Kidney capillary endothelial cell (primary cell): ENCODE results near the gene WDR36.

Source experiments
- DNase-seq: peaks from one replicate; pipeline ENCODE4 v3.0.0-alpha.2; 2018; ENCODE audit warnings: low spot score

WDR36 gene

DNA sequence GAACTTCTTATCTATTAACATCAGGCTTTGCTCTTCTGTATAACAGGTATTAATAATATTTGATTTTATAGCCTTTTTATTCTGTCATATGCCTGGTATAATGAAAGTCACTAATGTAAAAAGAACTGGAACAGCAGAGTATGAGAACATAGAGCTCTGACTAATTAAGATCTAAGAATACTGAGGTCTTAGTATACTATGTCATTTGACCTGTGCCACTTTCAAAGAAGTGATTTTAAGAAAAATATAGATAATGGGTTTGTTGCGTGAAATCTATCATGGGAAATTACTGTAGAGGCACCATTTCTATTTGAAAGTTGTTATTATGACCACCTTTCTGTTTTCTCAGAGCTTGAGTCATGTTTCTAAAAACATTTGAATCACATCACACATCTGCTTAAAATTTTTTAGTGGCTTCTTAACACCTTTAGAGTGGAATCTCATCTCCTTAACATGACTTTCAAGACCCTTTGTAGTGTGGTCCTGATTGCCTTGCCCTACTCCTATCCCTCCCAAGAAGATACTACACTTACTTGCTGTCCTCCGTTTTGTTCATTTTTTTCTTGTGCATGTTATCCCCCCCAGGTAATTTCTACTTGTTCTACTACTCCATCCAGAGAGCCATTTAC lies 14.3 kb downstream of the WDR36 start:
- DNase-seq: no peak

DNA sequence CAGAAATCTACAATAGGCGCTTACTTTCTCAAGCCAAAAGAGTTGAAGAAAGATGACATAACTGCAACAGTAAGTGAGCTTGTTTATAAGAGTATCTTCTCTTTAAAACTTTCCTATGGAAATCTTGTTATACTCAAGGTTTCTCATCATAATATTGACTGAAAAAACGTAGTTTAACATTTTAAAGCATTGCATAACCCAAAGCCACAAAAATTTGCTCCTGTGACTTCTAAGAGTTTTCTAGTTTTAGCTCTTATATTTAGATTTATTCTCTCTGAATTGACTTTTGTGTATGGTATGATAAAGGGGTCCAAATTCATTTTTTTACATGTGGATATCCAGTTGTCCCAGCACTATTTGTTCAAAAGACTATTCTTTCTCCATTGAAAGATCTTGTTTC lies 15.2 kb downstream of the WDR36 start:
- no peak for DNase-seq

DNA sequence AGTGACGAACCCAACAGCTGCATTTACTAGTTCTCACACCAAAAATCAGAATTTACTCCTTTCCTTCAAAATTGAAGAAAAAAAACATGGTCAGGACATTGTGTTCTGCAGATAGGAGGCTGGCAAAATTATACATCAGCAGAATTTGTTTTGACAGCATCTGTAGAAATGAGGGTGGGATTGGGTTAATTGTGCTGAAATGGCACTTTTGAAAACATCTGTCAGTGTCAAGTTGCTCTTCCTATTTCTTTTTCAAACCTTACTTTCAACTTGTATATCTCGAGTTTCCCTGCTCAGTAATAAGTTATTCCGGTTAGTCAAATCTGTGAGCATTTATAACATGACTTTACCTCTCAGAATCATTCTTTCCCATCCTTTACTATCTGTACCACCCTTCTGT lies 19.8 kb downstream of the WDR36 start:
- no peak for DNase-seq

DNA sequence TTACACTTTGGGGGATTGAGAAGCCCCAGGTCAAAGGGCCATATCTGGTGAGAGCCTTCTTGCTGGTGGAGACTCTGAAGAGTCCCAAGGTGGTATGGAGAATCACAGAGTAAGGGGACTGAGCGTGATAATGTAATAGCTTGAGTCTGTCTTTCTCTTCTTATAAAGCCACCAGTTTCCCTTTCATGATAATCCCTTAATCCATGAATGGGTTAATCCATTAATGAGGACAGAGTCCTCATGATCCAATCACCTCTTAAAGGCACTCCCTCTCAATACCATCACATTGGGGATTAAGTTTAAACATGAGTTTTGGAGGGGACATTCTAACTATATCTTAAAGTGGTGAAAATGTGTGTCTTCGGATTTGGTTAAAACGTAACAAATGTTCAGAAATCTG lies 21.5 kb downstream of the WDR36 start:
- no peak for DNase-seq

DNA sequence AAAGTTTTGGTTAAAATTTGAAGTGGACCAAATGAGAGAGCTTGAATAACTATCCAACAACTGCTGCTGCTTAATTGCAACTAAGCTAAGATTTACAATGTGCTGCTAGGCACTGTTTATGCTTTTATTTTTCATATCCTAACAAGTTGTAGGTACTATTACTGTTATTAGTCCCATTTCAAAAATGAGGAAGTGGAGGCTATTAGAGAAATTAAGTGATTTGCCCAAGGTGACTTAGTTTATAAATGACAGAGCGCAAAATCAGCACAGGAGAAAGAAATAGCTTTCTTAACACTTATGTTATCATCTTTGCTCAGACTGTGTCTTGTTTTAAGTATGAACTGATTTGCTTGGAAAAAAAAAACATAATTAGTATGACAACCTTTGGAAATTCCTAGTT lies 23.1 kb downstream of the WDR36 start:
- DNase-seq: no peak

DNA sequence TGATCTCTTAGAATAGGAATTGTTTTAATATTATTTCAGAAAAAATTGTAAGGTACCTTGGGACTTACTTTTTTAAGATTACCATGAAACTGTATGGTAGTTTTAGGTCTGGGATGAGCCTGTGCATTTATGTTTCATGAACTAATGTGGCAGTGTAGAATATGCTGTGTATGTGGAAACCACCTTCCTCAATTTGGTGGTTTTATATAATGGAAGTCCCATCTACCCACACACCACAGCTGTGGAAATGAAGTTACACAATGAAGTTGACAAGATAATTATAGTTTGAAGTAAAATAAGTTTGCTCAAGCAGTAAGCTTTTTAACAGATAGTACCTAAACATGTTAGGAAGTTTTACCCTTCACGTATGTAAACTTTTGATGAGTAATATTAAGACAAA lies 24.4 kb downstream of the WDR36 start:
- DNase-seq: no peak

DNA sequence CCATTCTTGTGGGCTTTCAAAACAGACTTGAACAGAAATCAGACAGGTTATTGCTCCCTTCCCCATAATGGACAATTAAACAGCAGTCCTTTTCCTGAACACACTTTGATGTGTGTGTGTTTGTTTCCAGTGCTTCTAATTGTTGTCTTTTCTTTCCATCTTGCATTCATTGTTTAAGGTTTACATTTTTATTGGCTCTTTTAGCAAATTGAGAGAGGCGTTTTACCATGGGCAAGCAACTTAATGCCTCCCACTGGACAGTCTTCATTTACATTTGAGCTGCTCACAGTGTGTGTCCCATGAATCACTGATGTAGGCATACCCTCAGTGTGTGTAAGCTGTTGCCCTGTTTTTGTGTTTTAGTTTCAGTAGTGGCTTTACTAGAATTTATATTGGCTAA lies 25.0 kb downstream of the WDR36 start:
- no peak for DNase-seq

DNA sequence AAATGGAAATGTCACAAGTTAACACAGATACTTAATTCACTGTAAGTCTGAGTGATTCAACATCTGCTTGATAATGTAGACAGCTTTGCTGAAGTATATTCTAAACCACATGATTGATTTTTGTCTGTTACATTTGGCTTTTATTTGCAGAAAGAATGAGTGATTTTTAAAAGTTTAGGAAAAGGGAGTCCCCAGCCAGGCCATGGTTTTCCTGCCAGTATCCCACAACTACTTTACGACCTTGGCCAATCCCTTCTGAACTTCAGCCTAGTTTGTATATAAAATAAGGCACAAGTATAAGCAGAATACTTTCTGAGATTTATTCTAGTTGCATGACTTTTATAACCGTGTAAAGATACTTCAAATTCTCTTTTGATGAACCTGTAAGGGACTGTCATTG lies 27.1 kb downstream of the WDR36 start:
- no peak for DNase-seq

DNA sequence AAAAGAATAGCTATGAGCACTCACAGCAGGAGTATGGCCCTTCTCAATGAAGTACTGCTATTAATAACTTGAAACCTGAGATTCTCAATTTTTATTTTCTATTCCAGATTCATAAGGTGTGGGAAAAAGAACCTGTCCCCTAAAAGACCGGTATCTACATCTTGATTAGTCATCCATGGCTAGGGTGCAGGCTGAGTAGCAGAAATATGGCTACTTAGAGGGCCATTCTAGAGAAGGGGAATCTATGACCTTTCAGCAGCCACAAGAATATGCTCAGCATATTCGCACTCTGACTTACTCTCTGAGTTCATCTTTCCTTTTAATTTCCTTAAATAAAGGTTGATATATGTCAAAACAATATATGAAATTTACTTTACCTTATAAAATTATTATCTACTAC lies 27.7 kb downstream of the WDR36 start:
- no peak for DNase-seq

DNA sequence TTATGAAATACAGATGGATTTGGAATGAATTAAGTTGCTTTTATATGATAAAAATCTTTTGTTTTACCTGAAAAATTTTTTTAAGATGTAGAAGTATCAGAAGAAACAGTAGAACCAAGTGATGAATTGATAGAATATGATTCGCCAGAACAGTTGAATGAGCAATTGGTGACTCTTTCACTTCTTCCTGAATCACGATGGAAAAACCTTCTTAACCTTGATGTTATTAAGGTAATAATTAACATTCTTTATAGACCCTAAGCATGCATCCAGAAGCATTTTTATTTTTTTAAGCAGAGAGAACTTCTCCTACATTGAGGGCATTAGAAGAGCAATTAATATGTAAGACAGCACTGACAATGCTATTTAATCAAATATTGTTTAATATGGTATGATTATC lies 28.8 kb downstream of the WDR36 start:
- no peak for DNase-seq

DNA sequence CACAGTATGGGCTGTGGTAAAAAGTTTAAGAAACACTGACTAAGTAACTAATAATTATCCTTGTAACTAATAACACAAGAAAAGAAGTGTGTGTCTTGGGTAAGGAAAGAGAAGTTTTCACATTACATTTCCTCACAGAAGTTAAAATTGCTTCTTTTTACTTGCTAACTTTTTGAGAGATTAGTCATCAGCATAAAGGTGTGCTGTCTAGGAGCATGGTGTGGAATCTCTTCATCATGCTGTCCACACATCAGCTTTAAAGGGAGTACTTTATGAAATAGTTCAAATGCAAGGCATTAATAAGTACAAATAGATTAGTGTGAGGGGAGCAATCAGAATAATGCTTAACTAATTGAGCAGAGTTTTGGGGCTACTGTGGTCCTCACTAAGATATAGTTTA lies 29.8 kb downstream of the WDR36 start:
- DNase-seq: no peak

DNA sequence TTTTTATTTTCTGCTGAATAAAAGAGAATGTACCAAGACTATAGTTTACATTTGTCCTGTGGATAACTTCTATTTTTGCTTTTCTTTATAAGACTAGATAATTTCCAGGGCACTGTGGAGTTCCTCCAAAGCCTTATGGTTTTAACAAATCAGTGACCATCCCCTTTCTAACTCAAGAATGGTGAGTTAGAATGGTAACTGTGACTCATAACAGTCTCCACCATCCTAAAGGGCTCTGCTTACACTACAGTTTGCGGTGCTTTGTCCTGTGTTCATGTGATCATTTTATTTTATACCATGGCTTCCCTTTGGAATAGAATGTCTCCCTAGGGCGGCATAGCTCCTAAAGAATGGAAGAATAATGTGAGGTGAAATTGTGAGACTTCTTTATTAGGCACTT lies 30.2 kb downstream of the WDR36 start:
- no peak for DNase-seq

DNA sequence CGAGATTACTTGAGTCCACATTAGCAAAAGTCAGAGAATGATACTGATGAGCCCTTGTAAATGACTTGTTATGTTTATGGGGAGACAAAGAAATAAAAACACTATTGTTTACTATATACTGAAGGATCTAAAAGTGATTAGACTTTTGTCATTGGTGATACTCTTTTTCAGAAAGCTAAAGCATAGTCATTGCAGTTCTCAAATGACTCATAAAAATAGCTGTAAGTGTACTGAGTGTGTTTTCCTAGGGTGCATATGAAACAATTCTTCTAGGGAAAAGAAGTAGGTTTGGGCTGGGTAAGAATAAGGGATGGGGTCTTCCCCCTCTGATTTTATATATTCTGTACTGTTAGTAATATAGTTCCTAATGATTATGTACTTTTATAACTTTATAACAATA lies 32.6 kb downstream of the WDR36 start:
- no peak for DNase-seq

DNA sequence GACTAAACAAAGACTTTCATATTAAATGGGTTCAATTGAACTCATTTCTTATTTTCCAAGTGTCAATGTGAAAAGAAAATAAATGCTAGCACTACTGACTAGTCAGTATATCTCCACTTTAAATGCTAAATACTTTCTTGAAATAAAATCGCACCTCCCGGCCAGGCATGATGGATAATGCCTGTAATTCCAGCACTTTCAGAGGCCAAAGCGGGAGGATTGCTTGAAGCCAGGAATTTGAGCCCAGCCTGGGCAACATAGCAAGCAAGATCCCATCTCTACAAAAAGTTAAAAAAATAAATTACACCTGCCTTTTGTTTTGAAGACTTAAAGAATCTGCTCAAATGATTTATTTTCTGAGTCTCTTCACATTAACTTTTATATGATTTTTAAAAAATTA lies 34.7 kb downstream of the WDR36 start:
- no peak for DNase-seq

DNA sequence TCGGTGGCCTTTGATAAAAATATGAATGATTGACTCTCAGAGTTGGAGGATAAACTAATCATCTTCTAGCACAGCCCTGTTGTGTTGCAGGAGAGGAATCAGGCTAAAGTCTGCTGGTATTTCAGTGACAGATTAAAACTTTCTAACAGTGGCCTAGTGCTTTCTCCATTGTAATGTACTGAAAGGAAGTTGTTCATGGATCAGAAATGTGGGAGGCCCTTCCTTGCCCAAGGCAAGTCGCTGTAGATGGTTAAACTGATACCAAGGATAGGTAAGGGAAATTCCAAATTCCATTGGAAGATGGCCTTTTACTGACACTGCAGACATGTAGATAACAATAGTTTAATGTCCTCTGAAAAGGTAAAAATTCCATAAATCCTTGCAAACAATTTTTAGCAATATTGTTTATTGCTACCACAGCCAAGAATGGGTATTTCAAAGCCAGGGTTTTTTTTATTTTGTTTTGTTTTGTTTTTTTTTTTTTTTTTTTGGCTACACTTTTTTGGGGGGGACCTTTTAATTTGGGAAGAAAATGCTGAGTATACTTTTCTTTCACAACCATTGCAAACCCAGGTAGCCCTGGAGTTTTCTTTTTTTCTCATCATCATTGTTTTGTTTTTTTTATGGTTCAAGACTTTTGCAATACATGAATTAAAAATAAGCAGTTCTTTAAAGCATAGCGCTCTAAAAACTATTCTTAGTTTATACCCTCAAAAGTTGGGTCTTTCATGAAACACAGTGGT lies 35.5 kb downstream of the WDR36 start:
- DNase-seq: peak; percentile 38

DNA sequence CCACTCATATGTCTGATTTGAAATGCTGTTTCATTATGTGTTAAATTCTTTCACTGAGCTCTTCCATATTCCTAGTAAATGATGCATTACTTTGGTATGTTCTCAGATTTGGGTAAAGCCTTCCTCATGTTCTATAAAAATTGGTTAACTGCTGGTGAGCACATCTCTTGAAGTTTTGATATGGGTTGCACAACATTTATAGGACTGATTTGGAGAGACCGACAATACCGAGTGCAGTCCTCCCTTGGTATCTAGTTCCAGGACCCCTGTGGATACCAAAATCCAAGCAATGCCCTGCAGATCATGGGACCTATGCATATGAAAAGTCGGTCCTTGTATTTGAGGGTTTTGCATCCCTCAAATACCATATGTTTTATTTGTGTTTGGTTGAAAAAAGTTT lies 37.8 kb downstream of the WDR36 start:
- DNase-seq: no peak

DNA sequence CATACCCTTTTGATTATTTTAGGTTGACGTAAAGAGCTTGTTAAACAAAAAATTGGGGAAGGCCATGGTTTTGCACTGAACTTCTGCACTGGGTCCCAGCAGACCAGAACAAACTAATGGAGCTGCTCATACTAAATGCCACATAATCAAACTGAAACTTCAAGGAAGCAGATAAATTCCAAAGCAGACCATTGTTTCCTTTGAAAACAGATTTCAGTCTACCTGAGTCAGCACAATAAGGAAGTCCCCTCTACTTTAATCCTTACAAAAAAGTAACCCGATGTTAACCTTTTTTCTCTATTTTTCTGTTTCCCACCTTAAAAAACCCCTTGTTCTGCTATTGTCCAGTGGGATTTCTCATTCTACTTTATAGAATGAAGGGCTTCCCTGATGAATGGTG lies 39.2 kb downstream of the WDR36 start:
- peak; percentile 42 for DNase-seq

DNA sequence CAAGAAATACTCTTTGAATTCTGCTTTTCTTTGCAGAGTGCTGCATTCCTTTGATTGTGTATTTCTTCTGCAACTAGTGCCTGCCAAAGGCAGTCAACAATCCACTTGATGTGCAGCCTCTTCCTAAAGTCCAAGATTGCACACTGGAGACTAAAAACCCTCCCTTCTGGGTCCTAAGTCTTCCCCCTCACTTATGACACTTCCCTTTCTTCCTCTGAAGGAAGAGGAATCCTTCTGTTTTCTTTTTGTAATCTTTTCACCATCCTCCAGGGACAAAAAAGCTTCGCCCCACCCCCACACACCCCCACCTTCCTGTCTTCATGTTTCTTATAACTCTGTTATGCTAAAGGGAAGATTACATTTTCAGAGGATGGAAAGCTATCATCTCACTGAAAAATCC lies 39.9 kb downstream of the WDR36 start:
- DNase-seq: no peak

DNA sequence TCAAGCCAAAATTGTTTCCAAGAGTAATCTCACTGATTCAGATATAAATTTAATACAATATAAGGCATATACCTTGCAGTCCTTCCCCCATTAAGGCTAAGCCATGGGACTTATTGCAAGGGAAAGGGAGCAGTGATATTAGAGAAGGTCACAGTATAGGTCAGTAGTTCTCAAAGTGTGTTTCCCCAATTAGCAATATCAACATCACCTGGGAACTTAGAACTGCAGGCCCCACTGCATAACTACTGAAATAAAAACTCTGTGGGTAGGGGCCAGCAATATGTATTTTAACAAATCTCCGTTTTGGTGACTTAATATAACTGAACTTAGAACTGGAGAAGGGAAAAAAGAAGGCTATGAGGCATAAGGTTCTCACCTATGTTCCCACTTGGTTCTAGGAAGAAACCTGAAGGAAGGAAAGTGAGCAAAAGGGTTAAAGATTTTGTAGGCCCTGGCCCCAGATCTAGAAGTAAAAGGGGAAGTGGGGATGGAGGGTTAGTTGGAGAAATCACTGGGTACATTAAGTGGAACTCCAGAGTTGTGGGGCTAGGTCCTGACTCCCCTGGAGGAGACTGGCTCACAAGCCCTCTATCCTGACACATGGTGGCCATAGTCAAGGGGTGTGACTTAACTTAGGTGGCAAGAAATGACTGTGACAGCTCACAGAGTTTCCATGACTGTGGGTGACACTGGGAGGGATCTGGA lies 40.7 kb downstream of the WDR36 start:
- no peak for DNase-seq

DNA sequence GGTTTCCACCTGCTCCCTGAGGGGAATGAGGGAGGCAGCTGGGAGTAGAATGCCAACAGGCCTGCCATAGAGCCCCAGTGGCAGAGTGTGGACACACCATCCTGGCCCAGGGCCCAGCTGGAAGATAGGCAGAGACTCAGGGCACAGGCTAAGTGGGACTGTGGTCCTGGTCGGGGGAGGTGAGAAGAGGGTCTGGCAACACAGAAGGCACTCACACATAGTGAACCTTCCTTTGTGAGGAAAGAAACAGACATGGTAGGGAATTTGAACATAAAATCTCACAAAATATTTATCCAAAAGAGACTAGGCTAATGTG lies 41.2 kb downstream of the WDR36 start:
- DNase-seq: no peak

DNA sequence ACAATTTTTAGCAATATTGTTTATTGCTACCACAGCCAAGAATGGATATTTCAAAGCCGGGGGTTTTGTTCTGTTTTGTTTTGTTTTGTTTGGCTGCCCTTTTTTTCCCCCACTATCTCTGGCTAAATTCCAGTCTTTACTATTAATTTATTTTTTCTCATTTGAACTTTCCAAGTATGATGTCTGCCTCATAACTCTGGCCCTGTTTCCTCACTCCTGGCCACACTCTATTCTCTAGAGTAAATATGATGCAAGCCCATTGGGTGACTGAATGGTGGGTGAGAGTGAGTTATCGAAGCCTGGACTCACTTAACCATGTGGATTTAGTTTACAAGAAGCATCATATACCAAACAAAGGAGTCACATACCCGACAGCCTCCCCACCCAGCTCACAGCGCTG lies 41.9 kb downstream of the WDR36 start:
- DNase-seq: no peak

DNA sequence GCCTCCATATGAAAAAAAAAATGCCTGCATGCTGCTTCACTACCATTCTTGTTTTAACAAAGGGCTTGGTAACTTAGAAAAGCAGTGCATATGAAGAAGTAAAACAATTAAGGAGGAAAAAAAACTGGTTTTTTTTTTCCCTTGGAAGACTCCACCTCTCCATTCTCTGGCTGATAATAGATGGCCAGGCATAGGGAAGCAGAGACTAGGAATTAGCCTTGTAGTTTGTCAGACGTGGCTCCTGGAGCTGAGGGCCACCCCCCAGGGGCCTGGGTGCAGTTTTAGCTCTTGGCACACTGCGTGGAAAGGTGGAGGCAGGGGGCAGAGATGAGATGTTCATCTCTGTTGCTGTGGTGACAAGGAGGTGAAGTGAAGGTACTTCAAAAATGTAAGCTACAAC lies 42.7 kb downstream of the WDR36 start:
- DNase-seq: no peak

DNA sequence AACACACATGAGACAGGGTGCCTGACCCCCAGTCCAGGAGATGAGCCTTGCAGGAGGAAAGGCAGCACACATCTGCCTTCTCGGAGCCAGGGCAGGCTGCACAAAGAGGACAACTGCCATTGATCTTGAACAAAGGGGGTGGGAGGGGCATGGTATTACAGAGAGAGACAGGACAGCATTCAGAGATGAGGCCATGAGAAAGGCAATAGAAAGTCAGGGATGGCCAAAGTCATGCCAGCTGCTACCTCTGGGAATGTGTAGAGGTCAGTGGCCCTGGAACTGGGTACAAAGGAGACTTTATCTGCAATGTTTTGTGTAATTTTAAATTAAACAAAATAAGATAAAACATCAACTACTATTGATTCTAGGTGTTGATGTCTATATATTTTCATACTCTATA lies 43.2 kb downstream of the WDR36 start:
- no peak for DNase-seq

DNA sequence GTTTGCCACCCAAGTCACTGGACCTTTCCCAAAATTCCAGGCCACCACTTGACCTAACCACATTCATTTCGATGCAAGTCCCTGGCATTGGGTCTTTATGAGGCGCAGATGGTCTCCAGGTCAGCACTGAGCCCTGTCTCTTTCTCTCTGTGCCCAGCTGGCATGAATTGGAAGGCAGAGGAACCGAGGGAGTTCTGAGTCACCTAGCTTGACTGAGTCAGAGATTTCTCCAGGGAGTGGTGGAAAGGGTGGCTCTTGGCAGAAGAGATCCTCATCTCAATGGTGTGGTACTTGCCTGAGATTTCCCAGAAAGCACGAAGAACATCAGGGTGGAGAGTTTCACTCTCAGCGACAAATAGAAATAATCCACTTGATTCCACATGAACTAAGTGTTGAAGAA lies 43.8 kb downstream of the WDR36 start:
- no peak for DNase-seq
